OCI-LY7 (cell line): Measurements from ENCODE around the gene BRIP1. TPM values are rescaled to one million over a fixed set of nuclear protein-coding genes. Genes with fewer than 3 reads are reported as not detected.

ENCODE experiments used
- BruUV-seq: library from RNA; stranded (reverse); fragments of 400-500 nt; replicated peaks from 2 replicates; lab custom pipeline; 2021; lab: Mats Ljungman, UMichigan
- CTCF ChIA-PET: fragments of 300-600 bp; sonication (Branson Sonifier 250); formaldehyde crosslinking; loops from one replicate; lab custom pipeline; 2022; ENCODE audit warnings: antibody characterized with exemption; ENCODE audit not compliant: unreplicated experiment; lab: Charles Lee
- POLR2A ChIA-PET: fragments of 300-600 bp; sonication (Branson Sonifier 250); formaldehyde crosslinking; loops from one replicate; lab custom pipeline; 2022; ENCODE audit warnings: antibody characterized with exemption; lab: Charles Lee
- DNase-seq: peaks from one replicate; pipeline ENCODE4 v3.0.0-alpha.2; 2015; ENCODE audit warnings: low spot score
- H2AFZ ChIP-seq: fragments of 200-600 bp; sonication (generic), shearing (Covaris generic); 2 replicates; pipeline ENCODE4 v1.6.1; 2014; ENCODE audit warnings: mild to moderate bottlenecking, antibody characterized with exemption, low read length, moderate library complexity
- H3K27ac ChIP-seq: fragments of 200-600 bp; sonication (generic); 2 replicates; pipeline ENCODE4 v1.5.1; 2014; ENCODE audit warnings: mixed run types, low read depth, mild to moderate bottlenecking, moderate library complexity, low read length, inconsistent platforms; ENCODE audit not compliant: poor library complexity, severe bottlenecking
- H3K36me3 ChIP-seq: fragments of 200-600 bp; sonication (generic); 2 replicates; pipeline ENCODE4 v1.6.1; 2014; ENCODE audit warnings: mild to moderate bottlenecking, antibody characterized with exemption, low read length, moderate library complexity, mixed read lengths; ENCODE audit not compliant: insufficient read depth
- H3K4me1 ChIP-seq: fragments of 200-600 bp; sonication (generic); 2 replicates; pipeline ENCODE4 v1.5.1; 2014; ENCODE audit warnings: mild to moderate bottlenecking, low read length; ENCODE audit not compliant: insufficient read depth, poor library complexity, severe bottlenecking
- H3K4me2 ChIP-seq: fragments of 200-600 bp; sonication (generic); 2 replicates; pipeline ENCODE4 v1.6.1; 2014; ENCODE audit warnings: mild to moderate bottlenecking, low read length
- H3K4me3 ChIP-seq: fragments of 200-600 bp; sonication (generic); 2 replicates; pipeline ENCODE4 v1.5.1; 2014; ENCODE audit warnings: mild to moderate bottlenecking, low read depth, low read length; ENCODE audit not compliant: poor library complexity, severe bottlenecking
- H3K79me2 ChIP-seq: fragments of 200-600 bp; sonication (generic); 2 replicates; pipeline ENCODE4 v1.6.1; 2016; ENCODE audit warnings: low read depth, mild to moderate bottlenecking, low read length, moderate library complexity, mixed read lengths; ENCODE audit not compliant: insufficient read depth
- H3K9me2 ChIP-seq: fragments of 200-600 bp; sonication (generic); 2 replicates; pipeline ENCODE4 v1.6.1; 2016; ENCODE audit warnings: mild to moderate bottlenecking, low read length, mixed read lengths; ENCODE audit not compliant: insufficient read depth
- H3K9me3 ChIP-seq: fragments of 200-600 bp; sonication (generic); 2 replicates; pipeline ENCODE4 v1.6.1; 2014; ENCODE audit warnings: mild to moderate bottlenecking, mixed run types, low read length, mixed read lengths
- H4K20me1 ChIP-seq: fragments of 200-600 bp; sonication (generic); 2 replicates; pipeline ENCODE4 v1.6.1; 2014; ENCODE audit warnings: mild to moderate bottlenecking, antibody characterized with exemption, low read length, moderate library complexity, mixed read lengths; ENCODE audit not compliant: insufficient read depth
- CTCF ChIP-seq: fragments of 200-600 bp; sonication (generic); conservative IDR thresholded peaks from 2 replicates; pipeline ENCODE4 v1.5.1; 2014; ENCODE audit warnings: mild to moderate bottlenecking, antibody characterized with exemption, low read length, moderate library complexity, mixed read lengths
- EZH2phosphoT487 ChIP-seq: fragments of 200-600 bp; sonication (generic); IDR thresholded peaks from 2 replicates; pipeline ENCODE4 v1.6.1; 2018; ENCODE audit warnings: low read depth, borderline replicate concordance, mild to moderate bottlenecking, mixed run types, antibody characterized with exemption, low read length, moderate library complexity, mixed read lengths
- intact Hi-C: fragments of 100-400 bp; cut with micrococcal nuclease; formaldehyde crosslinking; loops from one replicate; pipeline ENCODE4 v1.10.0; 2022; ENCODE audit not compliant: unreplicated experiment
- total RNA-seq, 2 experiments: library from RNA; depleted of rRNA in 1 of 2; stranded (reverse); fragments of >200 nt in 1 of 2; shearing (Covaris generic) in 1 of 2; gene quantifications; 2 replicates each; pipeline ENCODE4 v1.2.3, GENCODE V29; 2014 to 2022

Gene BRIP1
- total RNA-seq, 2 experiments from 2014 or later: 32.5 to 33.8 TPM

- no peaks in the 10 kb centered on the region for H3K4me1 ChIP-seq
- no peak overlapping the region for H3K4me2 ChIP-seq
- peaks cover 29% of the 10 kb centered on the region for H3K9me3 ChIP-seq
- CTCF ChIA-PET: no interaction called here
- TF ChIP-seq EZH2phosphoT487 (no peak), CTCF (no peak)
- no peak overlapping the region for H3K4me3 ChIP-seq
- no peaks in the 10 kb centered on the region for H3K9me2 ChIP-seq
- no peak overlapping the region for H3K27ac ChIP-seq
- BruUV-seq: no TSS peak
- H3K79me2 ChIP-seq: no peaks in the 10 kb centered on the region
- POLR2A ChIA-PET: no interaction called here
- intact Hi-C loops: no loop called here
- no peak for DNase-seq
- no peak overlapping the region for H2AFZ ChIP-seq
- no peaks in the 10 kb centered on the region for H4K20me1 ChIP-seq
- peaks cover 75% of the 10 kb centered on the region for H3K36me3 ChIP-seq
Measured at GRCh38 chr17:61717352-61717751, 146.0 kb downstream of the BRIP1 start.

- TF ChIP-seq EZH2phosphoT487: no peak
- TF ChIP-seq CTCF: no peak
- ChIA-PET CTCF (no interaction called here), POLR2A (interaction anchor here (0.7 to 1.0 kb wide), 3 partner anchors 13 to 123 kb away, joined by 3 read pairs; no protein-coding TSS in a partner anchor)
- no peaks in the 10 kb centered on the region for H3K4me1 ChIP-seq
- H3K9me2 ChIP-seq: no peaks in the 10 kb centered on the region
- H4K20me1 ChIP-seq: no peaks in the 10 kb centered on the region
- H3K79me2 ChIP-seq: no peaks in the 10 kb centered on the region
- intact Hi-C loops: no loop called here
- peaks cover 78% of the 10 kb centered on the region for H3K36me3 ChIP-seq
- no peak overlapping the region for H3K4me3 ChIP-seq
- H2AFZ ChIP-seq: no peak overlapping the region
- DNase-seq: no peak
- BruUV-seq: no TSS peak
- H3K27ac ChIP-seq: no peak overlapping the region
- no peak overlapping the region for H3K4me2 ChIP-seq
- peaks cover 25% of the 10 kb centered on the region for H3K9me3 ChIP-seq
Measured at GRCh38 chr17:61716225-61716829, 147.0 kb downstream of the BRIP1 start.

GRCh38 chr17:61715348-61715747 is 148.0 kb downstream of the BRIP1 start:
- H4K20me1 ChIP-seq: no peaks in the 10 kb centered on the region
- TSS peak; percentile 38 for BruUV-seq
- no peak overlapping the region for H3K4me3 ChIP-seq
- DNase-seq: no peak
- no peak overlapping the region for H3K4me2 ChIP-seq
- CTCF ChIA-PET: interaction anchor here (1.0 kb wide), 1 partner anchor 19 kb away, joined by 3 read pairs; no protein-coding TSS in a partner anchor
- no peak overlapping the region for H2AFZ ChIP-seq
- peaks cover 86% of the 10 kb centered on the region for H3K36me3 ChIP-seq
- intact Hi-C loops: no loop called here
- H3K4me1 ChIP-seq: no peaks in the 10 kb centered on the region
- TF ChIP-seq EZH2phosphoT487: no peak
- TF ChIP-seq CTCF: no peak
- H3K79me2 ChIP-seq: no peaks in the 10 kb centered on the region
- peaks cover 25% of the 10 kb centered on the region for H3K9me3 ChIP-seq
- H3K27ac ChIP-seq: no peak overlapping the region
- no peaks in the 10 kb centered on the region for H3K9me2 ChIP-seq
- POLR2A ChIA-PET: interaction anchor here (0.5 to 1.0 kb wide), 2 partner anchors 37 to 124 kb away, joined by 3 read pairs; no protein-coding TSS in a partner anchor
